Activated naive CD4-positive, alpha-beta T cell treated with anti-CD3 and anti-CD28 coated beads for 36 hours (primary cell): ENCODE results near the gene FMN1. TPM values are rescaled to one million over a fixed set of nuclear protein-coding genes. Genes with fewer than 3 reads are reported as not detected.

ENCODE experiments used
- CTCF ChIA-PET: fragments of 350-600 bp; sonication (Branson Sonifier 250); formaldehyde crosslinking; loops from one replicate; lab custom pipeline; 2021; ENCODE audit warnings: antibody characterized with exemption; lab: Charles Lee
- DNase-seq: peaks from one replicate; pipeline ENCODE4 v3.0.0-alpha.2; 2020
- H3K27ac Mint-ChIP-seq: one replicate; pipeline ENCODE4 v1.8.0; 2021; ENCODE audit warnings: mild to moderate bottlenecking, mixed read lengths
- H3K27me3 Mint-ChIP-seq: one replicate; pipeline ENCODE4 v1.8.0; 2021; ENCODE audit warnings: low read depth, mixed read lengths
- H3K36me3 Mint-ChIP-seq: one replicate; pipeline ENCODE4 v1.8.0; 2021; ENCODE audit warnings: low read depth, mixed read lengths
- H3K4me1 Mint-ChIP-seq: one replicate; pipeline ENCODE4 v1.8.0; 2021; ENCODE audit warnings: low read depth, mixed read lengths
- H3K4me3 Mint-ChIP-seq: one replicate; pipeline ENCODE4 v1.8.0; 2021; ENCODE audit warnings: mild to moderate bottlenecking, moderate library complexity, mixed read lengths
- H3K9me3 Mint-ChIP-seq: one replicate; pipeline ENCODE4 v1.8.0; 2021; ENCODE audit warnings: mixed read lengths
- intact Hi-C: fragments of 100-400 bp; cut with micrococcal nuclease; formaldehyde crosslinking; loops from one replicate; pipeline ENCODE4 v1.15.1; 2023
- total RNA-seq, 2 experiments: library from RNA; stranded (reverse); gene quantifications; one replicate each; pipeline ENCODE4 v1.2.3, GENCODE V29; 2021

FMN1 gene
- total RNA-seq, 2 experiments from 2014 or later = 0.02 to 0.12 TPM

DNA sequence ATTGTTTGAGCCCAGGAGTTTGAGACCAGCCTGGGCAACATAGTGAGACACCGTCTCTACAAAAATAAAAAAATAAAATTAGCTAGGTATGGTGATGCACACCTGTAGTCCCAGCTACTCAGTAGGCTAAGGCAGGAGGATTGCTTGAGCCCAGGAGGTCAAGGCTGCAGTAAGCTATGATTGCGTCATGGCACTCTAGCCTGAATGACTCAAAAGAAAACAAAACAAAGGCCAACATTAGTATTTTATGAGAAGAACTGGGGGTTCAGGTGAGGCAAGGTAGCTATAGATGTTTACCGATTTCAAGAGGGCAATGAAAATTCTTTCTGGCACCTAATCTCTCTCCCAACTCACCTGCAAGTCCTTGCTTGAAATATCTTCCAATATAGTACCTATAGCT lies 399.5 kb downstream of the FMN1 start:
- Mint-ChIP-seq H3K4me1 (no peaks in the 10 kb centered on the region), H3K27ac (no peak overlapping the region), H3K36me3 (no peaks in the 10 kb centered on the region), H3K4me3 (no peak overlapping the region), H3K9me3 (no peaks in the 10 kb centered on the region), H3K27me3 (peaks cover 2% of the 10 kb centered on the region)
- DNase-seq = no peak
- CTCF ChIA-PET = no interaction called here
- intact Hi-C loops = no loop called here

DNA sequence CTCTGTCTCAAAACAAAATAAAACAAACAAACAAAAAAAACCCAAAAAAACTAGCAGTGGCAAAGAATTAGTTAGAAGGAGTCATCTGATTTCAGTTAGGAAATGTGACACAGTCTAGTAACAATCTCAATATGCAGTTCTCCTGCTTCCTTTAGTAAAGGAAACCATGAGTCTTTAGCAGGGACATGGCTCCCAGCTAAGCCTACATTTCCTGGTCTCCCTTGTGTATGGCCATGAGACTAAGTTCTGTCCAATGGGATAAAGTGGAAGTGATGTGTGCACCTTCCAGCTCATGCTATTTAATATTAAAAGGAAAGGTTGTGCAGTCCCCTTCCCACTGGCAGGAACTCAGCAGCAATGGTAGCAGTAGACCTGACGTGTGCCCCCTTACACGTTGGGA lies 402.1 kb downstream of the FMN1 start:
- no peaks in the 10 kb centered on the region for H3K4me1 Mint-ChIP-seq
- DNase-seq = no peak
- H3K27ac Mint-ChIP-seq = no peak overlapping the region
- peaks cover 2% of the 10 kb centered on the region for H3K27me3 Mint-ChIP-seq
- CTCF ChIA-PET = no interaction called here
- H3K4me3 Mint-ChIP-seq = no peak overlapping the region
- H3K36me3 Mint-ChIP-seq = no peaks in the 10 kb centered on the region
- intact Hi-C loops = no loop called here
- no peaks in the 10 kb centered on the region for H3K9me3 Mint-ChIP-seq

DNA sequence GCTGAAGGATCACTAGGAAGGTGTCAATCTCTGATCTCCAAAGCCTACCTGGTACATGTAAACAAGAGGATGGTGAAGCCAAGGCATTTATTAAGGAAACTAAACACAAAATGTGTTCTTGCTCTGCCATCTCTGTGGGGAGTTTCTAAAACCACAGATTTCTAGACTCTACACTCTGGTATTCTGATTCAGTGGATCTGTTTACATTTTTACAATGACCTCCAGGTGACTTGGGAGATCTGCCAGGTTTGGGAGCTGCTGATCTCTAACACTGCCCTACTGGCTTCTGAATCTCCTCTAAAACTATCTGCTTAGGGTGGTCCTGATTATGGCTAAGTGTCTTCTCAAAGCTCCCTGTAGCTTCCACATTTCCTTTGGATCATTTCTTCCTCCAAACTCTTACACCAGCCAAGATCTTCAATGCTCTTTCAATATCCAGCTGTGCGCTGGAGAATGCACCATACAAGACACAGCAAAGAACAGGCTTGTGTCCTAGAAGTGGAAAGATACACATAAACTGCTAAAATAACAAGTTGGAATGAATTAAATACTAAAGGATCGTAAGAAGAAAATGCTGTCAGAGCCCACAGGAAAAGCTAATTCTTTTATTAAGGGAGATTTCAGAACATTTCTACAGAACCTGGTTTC lies 404.0 kb downstream of the FMN1 start:
- Mint-ChIP-seq H3K4me3 (no peak overlapping the region), H3K27me3 (peaks cover 6% of the 10 kb centered on the region)

DNA sequence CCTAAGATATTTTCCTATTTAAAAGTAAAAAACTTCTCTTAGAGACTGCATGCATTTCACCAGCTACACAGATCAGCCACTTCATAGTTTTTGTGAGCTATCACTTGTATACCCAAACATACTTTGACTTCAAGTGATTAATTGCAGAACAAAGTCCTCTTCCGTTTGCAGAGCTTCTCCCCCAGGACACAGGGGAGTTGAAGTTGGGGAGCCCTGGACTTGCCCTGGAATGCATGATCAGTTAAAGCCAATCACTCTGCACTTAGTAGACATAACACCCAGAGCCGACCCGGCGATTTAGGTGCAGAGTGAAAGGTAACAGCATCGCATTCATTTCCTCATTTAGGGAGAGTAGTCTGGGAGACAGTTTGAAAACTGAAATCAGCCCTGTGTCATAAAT lies 406.6 kb downstream of the FMN1 start:
- CTCF ChIA-PET = interaction anchor here (0.9 kb wide), 1 partner anchor 15 kb away, joined by 4 read pairs; no protein-coding TSS in a partner anchor

More for the DNA sequence above, 404.0 kb downstream of the FMN1 start:
- no peaks in the 10 kb centered on the region for H3K9me3 Mint-ChIP-seq
- DNase-seq = no peak
- H3K27ac Mint-ChIP-seq = no peak overlapping the region
- no peaks in the 10 kb centered on the region for H3K4me1 Mint-ChIP-seq
- no peaks in the 10 kb centered on the region for H3K36me3 Mint-ChIP-seq
- intact Hi-C loops = no loop called here
- CTCF ChIA-PET = interaction anchor here (0.6 kb wide), 2 partner anchors 24 to 34 kb away, joined by 3 to 6 read pairs; no protein-coding TSS in a partner anchor

DNA sequence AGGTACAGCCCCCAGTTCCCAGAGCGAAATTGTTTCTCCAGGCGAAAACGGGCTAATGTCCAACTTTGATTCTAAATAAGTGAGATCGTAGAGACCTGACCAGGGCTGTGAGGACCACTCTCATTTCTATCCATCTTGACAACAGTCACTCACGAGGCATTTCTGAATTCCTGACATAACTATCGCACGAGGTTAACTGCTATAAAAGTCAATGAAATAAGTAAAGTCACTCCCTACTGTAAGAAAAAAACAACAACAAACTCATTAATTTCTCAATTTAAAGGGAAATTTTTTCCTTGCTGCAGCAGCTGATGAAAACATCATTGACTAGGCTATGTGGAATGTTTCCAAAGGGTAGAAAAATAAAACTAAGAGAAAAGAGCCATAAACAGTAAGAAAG lies 407.6 kb downstream of the FMN1 start:
- Mint-ChIP-seq H3K36me3 (no peaks in the 10 kb centered on the region), H3K27ac (no peak overlapping the region), H3K4me1 (no peaks in the 10 kb centered on the region), H3K9me3 (no peaks in the 10 kb centered on the region), H3K27me3 (peaks cover 13% of the 10 kb centered on the region), H3K4me3 (no peak overlapping the region)
- no peak for DNase-seq
- intact Hi-C loops = no loop called here
- CTCF ChIA-PET = no interaction called here

More for the DNA sequence above, 406.6 kb downstream of the FMN1 start:
- DNase-seq = no peak
- H3K4me3 Mint-ChIP-seq = no peak overlapping the region
- H3K9me3 Mint-ChIP-seq = no peaks in the 10 kb centered on the region
- H3K27ac Mint-ChIP-seq = no peak overlapping the region
- H3K27me3 Mint-ChIP-seq = peaks cover 10% of the 10 kb centered on the region
- intact Hi-C loops = no loop called here
- no peaks in the 10 kb centered on the region for H3K36me3 Mint-ChIP-seq
- no peaks in the 10 kb centered on the region for H3K4me1 Mint-ChIP-seq

DNA sequence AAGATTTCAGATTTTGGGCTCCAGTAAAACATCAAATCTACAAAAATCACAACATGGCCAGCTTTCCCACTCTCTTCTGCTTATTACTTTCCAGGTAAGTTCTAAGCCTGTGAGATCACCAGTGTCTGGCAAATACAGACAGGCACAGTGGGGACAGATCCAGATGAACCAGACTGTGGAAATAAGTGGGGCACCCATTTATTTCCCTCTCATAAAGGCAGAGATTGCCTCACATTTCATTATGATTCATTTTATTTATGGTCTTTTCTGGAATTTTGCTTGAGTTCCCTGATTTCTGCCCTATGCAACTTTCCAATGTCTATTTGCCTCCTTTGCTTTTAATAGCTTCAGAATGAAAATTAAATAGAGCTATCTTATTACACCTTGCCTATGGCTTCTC lies 409.9 kb downstream of the FMN1 start:
- intact Hi-C loops = no loop called here
- CTCF ChIA-PET = interaction anchor here (0.6 kb wide), 1 partner anchor 918 kb away, joined by 3 read pairs; no protein-coding TSS in a partner anchor
- H3K4me1 Mint-ChIP-seq = no peaks in the 10 kb centered on the region
- H3K9me3 Mint-ChIP-seq = no peaks in the 10 kb centered on the region
- DNase-seq = no peak
- H3K4me3 Mint-ChIP-seq = no peak overlapping the region
- H3K27ac Mint-ChIP-seq = no peak overlapping the region
- peaks cover 12% of the 10 kb centered on the region for H3K27me3 Mint-ChIP-seq
- H3K36me3 Mint-ChIP-seq = no peaks in the 10 kb centered on the region

DNA sequence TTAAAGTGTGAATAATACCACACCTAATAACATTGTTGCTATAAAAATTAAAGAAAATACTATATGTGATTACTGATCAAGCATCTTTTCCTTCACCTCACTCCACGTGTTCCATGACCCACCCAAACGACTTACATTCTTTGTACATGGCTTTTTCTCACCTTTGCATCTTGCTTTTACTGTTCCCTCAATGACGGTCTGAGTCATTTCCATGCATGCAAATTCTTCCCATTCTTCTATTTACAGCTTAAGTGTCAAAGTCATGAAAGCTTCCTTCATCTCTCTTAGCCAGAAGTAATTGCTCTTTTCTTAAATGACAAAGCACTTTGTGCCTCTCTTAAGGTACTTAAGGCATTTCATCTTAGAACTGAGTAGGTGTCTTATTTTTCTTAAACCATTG lies 412.7 kb downstream of the FMN1 start:
- CTCF ChIA-PET = no interaction called here
- no peak overlapping the region for H3K4me3 Mint-ChIP-seq
- peaks cover 3% of the 10 kb centered on the region for H3K9me3 Mint-ChIP-seq
- no peaks in the 10 kb centered on the region for H3K4me1 Mint-ChIP-seq
- no peak for DNase-seq
- no peak overlapping the region for H3K27ac Mint-ChIP-seq
- no peaks in the 10 kb centered on the region for H3K36me3 Mint-ChIP-seq
- intact Hi-C loops = no loop called here
- H3K27me3 Mint-ChIP-seq = peaks cover 11% of the 10 kb centered on the region

DNA sequence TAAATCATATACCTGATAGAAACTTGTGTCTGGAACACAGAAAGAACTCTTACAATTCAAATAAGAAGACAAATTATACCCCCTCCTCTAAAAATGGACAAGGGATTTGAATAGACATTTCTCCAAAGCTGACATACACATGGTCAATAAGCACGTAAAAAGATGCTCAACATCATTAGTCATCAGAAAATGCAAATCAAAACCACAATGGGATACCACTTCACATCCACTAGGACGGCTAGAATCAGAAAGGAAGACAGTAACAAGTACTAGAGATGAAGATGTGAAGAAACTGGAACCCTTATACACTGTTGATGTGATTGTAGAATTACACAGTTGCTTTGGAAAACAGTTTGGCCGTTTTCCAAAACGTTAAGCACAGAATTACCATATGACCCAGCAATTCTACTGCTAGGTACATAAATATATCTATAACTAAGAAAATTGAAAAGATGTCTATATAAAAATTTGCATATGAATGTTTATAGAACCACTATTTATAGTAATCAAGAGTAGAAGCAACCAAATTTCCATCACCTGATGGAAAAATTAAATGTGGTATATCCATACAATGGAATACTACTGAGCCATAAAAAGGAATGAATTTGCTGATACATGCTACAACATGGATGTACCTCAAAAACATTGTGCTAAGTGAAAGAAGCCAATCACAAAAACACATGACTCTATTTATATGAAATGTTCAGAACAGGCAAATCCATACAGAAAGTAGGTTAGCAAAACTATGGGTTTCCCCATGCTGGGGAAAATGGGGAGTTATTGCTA lies 415.9 kb downstream of the FMN1 start:
- intact Hi-C loops = no loop called here
- no peak overlapping the region for H3K27ac Mint-ChIP-seq
- peaks cover 9% of the 10 kb centered on the region for H3K27me3 Mint-ChIP-seq
- H3K9me3 Mint-ChIP-seq = peaks cover 3% of the 10 kb centered on the region
- no peaks in the 10 kb centered on the region for H3K36me3 Mint-ChIP-seq
- CTCF ChIA-PET = no interaction called here
- no peaks in the 10 kb centered on the region for H3K4me1 Mint-ChIP-seq
- DNase-seq = no peak
- H3K4me3 Mint-ChIP-seq = no peak overlapping the region

DNA sequence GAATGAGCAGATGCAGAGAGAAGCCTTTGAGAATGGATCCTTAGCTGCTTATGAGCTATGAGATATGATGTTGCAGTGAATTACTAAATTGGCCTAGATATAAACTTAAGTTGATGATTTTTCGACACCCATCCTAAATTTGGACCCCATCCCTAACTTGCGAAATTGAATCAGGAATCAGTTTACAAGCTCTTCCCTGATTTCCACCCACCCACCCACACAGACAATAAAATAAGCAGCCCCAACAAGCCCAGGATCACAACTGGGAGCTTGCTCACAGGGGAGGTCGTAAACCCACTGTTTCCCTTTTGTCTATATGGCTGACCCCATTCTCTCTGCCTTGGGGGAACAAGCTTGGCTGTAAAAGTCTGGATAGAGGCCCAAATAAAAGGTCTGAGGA lies 419.4 kb downstream of the FMN1 start:
- peaks cover 5% of the 10 kb centered on the region for H3K27me3 Mint-ChIP-seq
- H3K9me3 Mint-ChIP-seq = peaks cover 3% of the 10 kb centered on the region
- no peak overlapping the region for H3K4me3 Mint-ChIP-seq
- no peaks in the 10 kb centered on the region for H3K4me1 Mint-ChIP-seq
- CTCF ChIA-PET = no interaction called here
- intact Hi-C loops = no loop called here
- no peak overlapping the region for H3K27ac Mint-ChIP-seq
- no peak for DNase-seq
- no peaks in the 10 kb centered on the region for H3K36me3 Mint-ChIP-seq

DNA sequence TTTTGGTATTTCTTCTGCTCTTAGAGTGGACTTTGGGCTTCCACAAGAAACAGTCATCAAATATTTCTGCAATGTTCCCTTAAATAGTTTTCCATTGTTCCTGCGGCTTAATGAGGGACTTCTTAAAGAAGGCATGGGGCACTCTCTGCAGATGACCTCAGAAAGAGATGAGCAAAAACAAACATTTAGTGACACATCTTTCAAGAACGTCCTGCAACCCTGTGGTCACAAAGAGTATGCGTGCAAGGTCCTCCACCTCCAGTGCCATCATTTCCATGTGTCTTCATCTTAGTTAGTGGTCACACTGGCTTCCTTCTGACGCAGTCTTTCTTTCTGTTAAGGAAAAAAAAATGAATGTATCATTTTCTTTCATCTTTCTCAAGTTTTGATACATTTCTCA lies 420.5 kb downstream of the FMN1 start:
- intact Hi-C loops = no loop called here
- Mint-ChIP-seq H3K4me3 (no peak overlapping the region), H3K27me3 (peaks cover 5% of the 10 kb centered on the region), H3K4me1 (no peaks in the 10 kb centered on the region), H3K9me3 (peaks cover 3% of the 10 kb centered on the region), H3K27ac (no peak overlapping the region), H3K36me3 (no peaks in the 10 kb centered on the region)
- CTCF ChIA-PET = no interaction called here
- DNase-seq = no peak

DNA sequence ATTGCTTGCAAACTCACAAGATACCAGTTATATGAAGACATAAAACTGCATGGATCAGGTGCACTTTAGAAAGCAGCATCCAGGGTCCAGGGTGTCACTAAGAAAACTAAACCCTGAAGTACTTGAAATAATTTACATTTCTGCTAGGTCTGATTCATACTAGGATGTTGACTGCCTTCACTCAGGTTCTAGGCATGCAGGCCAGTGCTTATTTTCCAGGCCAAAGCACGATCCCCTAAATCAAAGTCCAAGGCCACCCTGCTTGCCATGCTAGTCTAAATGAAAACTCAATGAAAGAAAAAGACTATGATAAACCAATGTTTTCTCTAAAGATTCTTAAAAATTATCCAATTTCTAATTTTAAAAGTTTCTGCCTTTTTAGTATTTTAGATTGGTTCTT lies 427.3 kb downstream of the FMN1 start:
- H3K36me3 Mint-ChIP-seq = no peaks in the 10 kb centered on the region
- no peaks in the 10 kb centered on the region for H3K9me3 Mint-ChIP-seq
- H3K27ac Mint-ChIP-seq = no peak overlapping the region
- intact Hi-C loops = no loop called here
- no peaks in the 10 kb centered on the region for H3K4me1 Mint-ChIP-seq
- H3K4me3 Mint-ChIP-seq = no peak overlapping the region
- CTCF ChIA-PET = no interaction called here
- no peak for DNase-seq
- H3K27me3 Mint-ChIP-seq = peaks cover 8% of the 10 kb centered on the region

DNA sequence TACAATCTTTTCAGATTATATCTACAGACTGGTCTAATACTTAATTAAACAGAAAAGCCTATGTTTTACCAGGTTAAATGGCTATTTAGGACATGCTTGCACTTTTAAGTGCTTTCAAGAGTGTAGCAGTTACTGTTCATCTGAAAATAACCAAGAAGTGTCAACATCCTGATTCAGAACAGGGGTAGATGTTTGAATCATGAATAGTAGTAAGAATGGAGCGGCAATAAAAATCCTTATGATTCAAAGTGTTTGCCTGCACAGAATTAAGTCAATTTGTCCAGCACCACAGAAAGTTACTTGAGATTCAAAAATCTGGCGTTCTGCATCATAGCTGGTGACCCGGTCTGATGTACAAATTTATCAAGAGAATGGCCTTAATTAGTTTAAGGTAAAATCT lies 428.4 kb downstream of the FMN1 start:
- intact Hi-C loops = no loop called here
- peaks cover 16% of the 10 kb centered on the region for H3K27me3 Mint-ChIP-seq

DNA sequence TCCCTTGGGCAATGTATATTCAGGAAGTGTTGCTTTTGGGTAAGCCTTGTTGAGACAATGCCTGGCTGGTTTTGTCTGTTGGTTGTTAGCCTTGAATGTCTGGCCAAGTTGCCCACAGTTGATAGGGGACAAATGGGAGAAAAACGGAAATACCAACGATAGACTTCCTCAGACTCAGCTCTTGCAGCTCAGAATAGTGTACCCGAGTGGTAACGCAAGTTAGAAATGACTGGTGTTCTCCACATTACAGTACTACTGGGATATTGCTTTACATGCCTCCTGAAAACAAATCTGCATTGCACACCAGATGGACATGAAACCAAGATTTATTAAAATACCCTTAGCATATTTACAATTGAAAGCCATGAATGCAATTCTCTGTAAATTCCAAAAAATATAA lies 429.3 kb downstream of the FMN1 start:
- DNase-seq = no peak
- Mint-ChIP-seq H3K36me3 (no peaks in the 10 kb centered on the region), H3K27ac (no peak overlapping the region), H3K27me3 (peaks cover 20% of the 10 kb centered on the region), H3K4me3 (no peak overlapping the region), H3K9me3 (no peaks in the 10 kb centered on the region), H3K4me1 (no peaks in the 10 kb centered on the region)
- intact Hi-C loops = no loop called here
- CTCF ChIA-PET = no interaction called here

More for the DNA sequence above, 428.4 kb downstream of the FMN1 start:
- Mint-ChIP-seq H3K36me3 (no peaks in the 10 kb centered on the region), H3K4me1 (no peaks in the 10 kb centered on the region), H3K9me3 (no peaks in the 10 kb centered on the region), H3K27ac (no peak overlapping the region), H3K4me3 (no peak overlapping the region)
- DNase-seq = no peak
- CTCF ChIA-PET = no interaction called here
